Osteoblast (primary cell): Measurements from ENCODE around the gene HIGD1C. TPM values are rescaled to one million over a fixed set of nuclear protein-coding genes. Genes with fewer than 3 reads are reported as not detected.
A peak's percentile ranks its signal among the peaks of the same experiment; 100 is the strongest.
"Not testable (repeated sequence)": the region's sequence is repeated elsewhere in the genome, so short reads cannot be mapped to it uniquely, and the experiment has no call there.

Experiments
- DNase-seq: peaks from one replicate; pipeline ENCODE4 v3.0.0; 2011; ENCODE audit warnings: low spot score, mixed read lengths; ENCODE audit not compliant: insufficient read length; ENCODE audit errors: missing footprints
- H2AFZ ChIP-seq: 2 replicates; pipeline ENCODE4 v1.6.0; 2011; ENCODE audit warnings: mild to moderate bottlenecking, low read length
- H3K27ac ChIP-seq: 2 replicates; pipeline ENCODE4 v1.5.1; 2011; ENCODE audit warnings: mild to moderate bottlenecking, low read depth, low read length, moderate library complexity
- H3K27me3 ChIP-seq: 2 replicates; pipeline ENCODE4 v1.6.0; 2012; ENCODE audit warnings: mild to moderate bottlenecking, control low read depth, inconsistent platforms, low read length, moderate library complexity; ENCODE audit not compliant: insufficient read depth
- H3K36me3 ChIP-seq: 2 replicates; pipeline ENCODE4 v1.5.1; 2011; ENCODE audit warnings: mild to moderate bottlenecking, low read length, control low read depth, moderate library complexity; ENCODE audit not compliant: insufficient read depth
- H3K4me1 ChIP-seq: 2 replicates; pipeline ENCODE4 v1.5.1; 2011; ENCODE audit warnings: mild to moderate bottlenecking, low read length, control low read depth, moderate library complexity; ENCODE audit not compliant: insufficient read depth
- H3K4me2 ChIP-seq: 2 replicates; pipeline ENCODE4 v1.6.0; 2011; ENCODE audit warnings: mild to moderate bottlenecking, low read length; ENCODE audit not compliant: insufficient read depth
- H3K4me3 ChIP-seq: fragments of 200-600 bp; sonication (generic); 3 replicates; pipeline ENCODE4 v1.5.1; 2012; ENCODE audit warnings: mild to moderate bottlenecking, low read length, inconsistent platforms; ENCODE audit not compliant: insufficient read depth
- H3K79me2 ChIP-seq: 2 replicates; pipeline ENCODE4 v1.6.0; 2012; ENCODE audit warnings: mild to moderate bottlenecking, low read length, control low read depth, inconsistent platforms; ENCODE audit not compliant: insufficient read depth
- H3K9me3 ChIP-seq: 2 replicates; pipeline ENCODE4 v1.5.1; 2011; ENCODE audit warnings: low read depth, low read length, control low read depth
- H4K20me1 ChIP-seq: 2 replicates; pipeline ENCODE4 v1.6.0; 2012; ENCODE audit warnings: mild to moderate bottlenecking, low read length, control low read depth; ENCODE audit not compliant: insufficient read depth
- CTCF ChIP-seq: IDR thresholded peaks from 2 replicates; pipeline ENCODE4 v1.5.1; 2011; ENCODE audit warnings: mild to moderate bottlenecking, low read depth, low read length, moderate library complexity; ENCODE audit errors: extremely low read depth
- total RNA-seq: library from RNA; depleted of rRNA; stranded (reverse); fragments of >200 nt; gene quantifications from 2 replicates; pipeline ENCODE4 v1.2.3, GENCODE V29; 2012

HIGD1C gene
- total RNA-seq, 1 donor: not detected

GRCh38 chr12:51009056-51009440, 56.7 kb downstream of the HIGD1C start:
- Histone ChIP-seq H4K20me1 (peaks cover 7% of the 10 kb centered on the region), H3K27me3 (no peaks in the 10 kb centered on the region), H3K4me2 (peak overlapping the region; percentile 64), H3K4me3 (peak overlapping the region; percentile 15), H3K9me3 (no peaks in the 10 kb centered on the region), H3K4me1 (peaks cover 10% of the 10 kb centered on the region), H3K36me3 (peaks cover 40% of the 10 kb centered on the region), H3K27ac (peak overlapping the region; percentile 71), H3K79me2 (peaks cover 67% of the 10 kb centered on the region), H2AFZ (peak overlapping the region; percentile 58)
- peak; percentile 25 for DNase-seq
- no peak for TF ChIP-seq CTCF

GRCh38 chr12:51011955-51012354, 59.6 kb downstream of the HIGD1C start:
- Histone ChIP-seq H4K20me1 (peaks cover 12% of the 10 kb centered on the region), H3K4me3 (no peak overlapping the region), H3K36me3 (peaks cover 15% of the 10 kb centered on the region), H3K27ac (no peak overlapping the region), H3K4me2 (no peak overlapping the region), H3K4me1 (peaks cover 10% of the 10 kb centered on the region), H3K79me2 (peaks cover 84% of the 10 kb centered on the region), H3K9me3 (no peaks in the 10 kb centered on the region), H3K27me3 (no peaks in the 10 kb centered on the region), H2AFZ (no peak overlapping the region)
- peak; percentile 35 for DNase-seq
- TF ChIP-seq CTCF: no peak

GRCh38 chr12:51012570-51013236, 60.4 kb downstream of the HIGD1C start:
- peaks cover 10% of the 10 kb centered on the region for H3K4me1 ChIP-seq
- H2AFZ ChIP-seq: no peak overlapping the region
- no peak for TF ChIP-seq CTCF
- H3K27me3 ChIP-seq: no peaks in the 10 kb centered on the region
- no peak overlapping the region for H3K4me2 ChIP-seq
- H3K36me3 ChIP-seq: peaks cover 7% of the 10 kb centered on the region
- H3K27ac ChIP-seq: no peak overlapping the region
- H3K4me3 ChIP-seq: no peak overlapping the region
- no peaks in the 10 kb centered on the region for H3K9me3 ChIP-seq
- H3K79me2 ChIP-seq: peaks cover 85% of the 10 kb centered on the region
- no peak for DNase-seq
- H4K20me1 ChIP-seq: peaks cover 17% of the 10 kb centered on the region

- Histone ChIP-seq H3K4me1 (peaks cover 10% of the 10 kb centered on the region), H3K4me2 (no peak overlapping the region), H2AFZ (no peak overlapping the region), H3K4me3 (no peak overlapping the region), H3K27me3 (no peaks in the 10 kb centered on the region), H3K27ac (no peak overlapping the region), H3K79me2 (peaks cover 87% of the 10 kb centered on the region), H3K36me3 (peaks cover under 1% of the 10 kb centered on the region), H4K20me1 (peaks cover 17% of the 10 kb centered on the region), H3K9me3 (no peaks in the 10 kb centered on the region)
- peak; percentile 34 for DNase-seq
- no peak for TF ChIP-seq CTCF
Measured at GRCh38 chr12:51013441-51013840, 61.1 kb downstream of the HIGD1C start.

- H3K9me3 ChIP-seq, H3K27me3 ChIP-seq, H2AFZ ChIP-seq, DNase-seq, H3K4me3 ChIP-seq, H3K4me2 ChIP-seq, H3K36me3 ChIP-seq, H3K4me1 ChIP-seq, H3K27ac ChIP-seq: not testable (repeated sequence)
- peaks cover 89% of the 10 kb centered on the region for H3K79me2 ChIP-seq
- H4K20me1 ChIP-seq: peaks cover 21% of the 10 kb centered on the region
Measured at GRCh38 chr12:51014467-51014866, 62.1 kb downstream of the HIGD1C start.
